Measurements from ENCODE around the gene TGFBR2.

DNA sequence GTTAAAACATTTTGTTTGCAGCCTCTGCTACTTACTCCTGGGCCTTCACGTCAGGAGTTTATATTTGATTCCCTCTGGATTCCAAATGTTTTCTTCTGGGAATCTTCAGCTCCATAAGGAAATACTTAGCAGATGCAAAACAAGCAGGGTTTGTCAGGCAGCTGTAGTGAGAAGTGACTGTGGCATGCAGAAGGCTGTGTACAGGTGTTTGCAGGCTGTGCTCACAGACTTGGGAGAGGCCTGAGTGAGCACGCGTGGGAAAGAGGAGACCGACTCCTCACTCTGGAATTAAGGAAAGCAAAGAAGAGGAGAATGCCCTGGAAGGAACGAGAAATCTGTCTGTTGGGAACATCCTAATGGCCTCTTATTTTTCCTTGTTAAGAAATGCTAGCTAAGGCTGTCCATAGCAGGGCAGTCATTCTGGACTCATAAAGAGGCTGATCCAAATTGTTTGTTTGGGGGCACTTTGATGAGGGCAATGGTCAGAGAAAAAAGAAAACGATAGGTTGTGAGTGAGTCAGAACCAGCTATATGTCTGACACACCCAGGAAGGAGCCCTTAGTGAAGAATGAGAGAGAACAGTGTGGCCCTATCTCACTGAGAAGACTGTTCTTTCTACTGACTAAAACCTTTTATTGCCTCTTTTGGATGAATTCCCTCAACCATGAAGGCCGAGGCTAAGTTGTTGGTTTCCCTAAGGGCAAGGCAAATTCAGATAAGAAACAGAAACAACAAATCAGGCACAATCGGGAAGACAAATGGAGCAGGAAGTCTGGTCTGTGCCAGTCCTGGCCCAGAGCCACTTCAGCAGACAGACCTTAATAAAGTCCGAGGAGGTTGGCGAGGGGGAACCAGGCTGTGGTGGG is 82.6 kb downstream of the TGFBR2 start:
- no peak for TF ChIP-seq CTCF (IDR thresholded peaks at IDR 0.05; ENCODE audit: insufficient read depth, low read depth, low read length)
- TF ChIP-seq EZH2 (IDR thresholded peaks at IDR 0.05; ENCODE audit: insufficient read depth, low read length): no peak
